ENCODE measurements around the gene RAB23. TPM values are rescaled to one million over a fixed set of nuclear protein-coding genes. Genes with fewer than 3 reads are reported as not detected.

Gene RAB23
- total RNA-seq, 1 experiment from 2014 or later: 18.1 TPM

GRCh38 chr6:57257911-57258541 lies 35.9 kb upstream of the RAB23 start:
- Histone ChIP-seq H3K27me3 (ENCODE audit: insufficient read depth, low read length) (no peaks in the 10 kb centered on the region), H3K4me2 (ENCODE audit: insufficient read depth, insufficient read length, low read length) (no peak overlapping the region), H2BK5ac (ENCODE audit: insufficient read length, low read length) (no peak overlapping the region), H3K18ac (ENCODE audit: insufficient read length, low read depth, low read length) (no peak overlapping the region), H3K9me3 (ENCODE audit: control insufficient read depth, low read depth, low read length) (no peaks in the 10 kb centered on the region), H4K5ac (ENCODE audit: insufficient read length, low read depth, low read length) (no peak overlapping the region), H4K8ac (replicated peaks; ENCODE audit: insufficient read length, low read depth, low read length) (no peak overlapping the region), H3K56ac (ENCODE audit: insufficient read length, low read depth, low read length) (no peak overlapping the region), H2BK20ac (ENCODE audit: low read depth, low read length, poor library complexity, severe bottlenecking) (no peak overlapping the region), H3K9ac (ENCODE audit: extremely low read depth, insufficient read length, low read length) (no peak overlapping the region), H3K27ac (ENCODE audit: insufficient read length, low read depth, low read length) (no peak overlapping the region), H2AFZ (ENCODE audit: low read length) (no peak overlapping the region), H2BK12ac (ENCODE audit: insufficient read length, low read depth, low read length) (no peak overlapping the region), H4K91ac (ENCODE audit: insufficient read length, low read depth, low read length) (no peak overlapping the region), H3K79me1 (ENCODE audit: insufficient read depth, low read depth, low read length, poor library complexity, severe bottlenecking) (no peaks in the 10 kb centered on the region), H3K4ac (ENCODE audit: low read depth, low read length) (no peak overlapping the region), H3K79me2 (ENCODE audit: insufficient read depth, low read length) (no peaks in the 10 kb centered on the region), H2BK15ac (ENCODE audit: low read depth, low read length) (no peak overlapping the region), H2AK5ac (ENCODE audit: insufficient read length, low read length) (no peak overlapping the region), H2BK120ac (ENCODE audit: low read depth, low read length, poor library complexity, severe bottlenecking) (no peak overlapping the region), H3T11ph (ENCODE audit: low read length) (no peak overlapping the region), H4K20me1 (ENCODE audit: control insufficient read depth, insufficient read depth, insufficient read length) (no peaks in the 10 kb centered on the region), H3K23me2 (ENCODE audit: insufficient read length, low read depth, low read length, poor library complexity, severe bottlenecking) (no peaks in the 10 kb centered on the region), H3K23ac (ENCODE audit: insufficient read length, low read depth, low read length) (no peak overlapping the region), H3K4me1 (ENCODE audit: insufficient read depth, low read length) (no peaks in the 10 kb centered on the region), H3K14ac (ENCODE audit: insufficient read depth, low read length) (no peak overlapping the region)
- DNase-seq: no peak
- no CpG with 5 or more reads among the region's 10 CpGs for WGBS (ENCODE audit: extremely low coverage, insufficient read length, low lambda C conversion rate)
- H3K27me3 Mint-ChIP-seq (ENCODE audit: low read depth): no peaks in the 10 kb centered on the region
- no peak for TF ChIP-seq CTCF (conservative IDR thresholded peaks at IDR 0.05)
- no peak overlapping the region for H3K4me3 Mint-ChIP-seq
- H3K27ac Mint-ChIP-seq: no peak overlapping the region
- H3K4me1 Mint-ChIP-seq: peaks cover 0 to 3% of the 10 kb centered on the region in 2 experiments; a peak in 1 of 4 replicates
- H3K9me3 Mint-ChIP-seq: no peaks in the 10 kb centered on the region
- no peaks in the 10 kb centered on the region for H3K36me3 Mint-ChIP-seq (ENCODE audit: insufficient read depth in 1 of 3, low read depth in 3 of 3)
